SK-N-SH treated with all-trans-retinoic acid at 6 μM for 48 hours (cell line): Measurements from ENCODE around the gene AP5Z1.

ENCODE experiments used
- ATAC-seq: fragments of 200-7000 bp; cut with Tn5 transposase; 3 replicates; pipeline ENCODE4 v1.9.1; 2020; ENCODE audit warnings: mild to moderate bottlenecking, moderate library complexity
- ARNTL ChIP-seq: fragments of 450-650 bp; formaldehyde crosslinking; IDR thresholded peaks from 2 replicates; pipeline ENCODE4 v1.5.0; 2020; ENCODE audit warnings: low read depth, mild to moderate bottlenecking, moderate library complexity, borderline replicate concordance
- BACH2 ChIP-seq: fragments of 250-450 bp; sonication (Bioruptor Pico); IDR thresholded peaks from 2 replicates; pipeline ENCODE4 v1.9.0; 2021; ENCODE audit warnings: mild to moderate bottlenecking, borderline replicate concordance
- CREB5 ChIP-seq: fragments of 250-450 bp; sonication (Bioruptor Pico); IDR thresholded peaks from 2 replicates; pipeline ENCODE4 v1.5.1; 2020; ENCODE audit warnings: low read depth, mild to moderate bottlenecking, moderate library complexity
- CSDC2 ChIP-seq: fragments of 250-450 bp; sonication (Bioruptor Pico); IDR thresholded peaks from 2 replicates; pipeline ENCODE4 v1.5.0; 2020; ENCODE audit warnings: mild to moderate bottlenecking, moderate library complexity
- CSRNP3 ChIP-seq: fragments of 250-450 bp; sonication (Bioruptor Pico); IDR thresholded peaks from 2 replicates; pipeline ENCODE4 v1.5.1; 2021; ENCODE audit warnings: mild to moderate bottlenecking, moderate library complexity
- ESRRG ChIP-seq: fragments of 250-450 bp; sonication (Bioruptor Pico); IDR thresholded peaks from 2 replicates; pipeline ENCODE4 v1.6.1; 2021; ENCODE audit warnings: mild to moderate bottlenecking
- GLIS3 ChIP-seq: fragments of 250-450 bp; sonication (Bioruptor Pico); IDR thresholded peaks from 2 replicates; pipeline ENCODE4 v1.5.0; 2020; ENCODE audit warnings: mild to moderate bottlenecking, moderate library complexity
- ISL1 ChIP-seq: fragments of 250-450 bp; sonication (Bioruptor Pico); IDR thresholded peaks from 2 replicates; pipeline ENCODE4 v2.1.2; 2022; ENCODE audit warnings: mild to moderate bottlenecking, moderate library complexity
- OSR1 ChIP-seq: fragments of 250-450 bp; sonication (Bioruptor Pico); IDR thresholded peaks from 2 replicates; pipeline ENCODE4 v1.8.0; 2022; ENCODE audit warnings: moderate library complexity, mild to moderate bottlenecking, inconsistent platforms
- POU6F1 ChIP-seq: fragments of 250-450 bp; sonication (Bioruptor Pico); IDR thresholded peaks from 2 replicates; pipeline ENCODE4 v1.8.0; 2021; ENCODE audit warnings: low read depth, mild to moderate bottlenecking, moderate library complexity, borderline replicate concordance
- PPARA ChIP-seq: fragments of 250-450 bp; sonication (Bioruptor Pico); IDR thresholded peaks from 2 replicates; pipeline ENCODE4 v1.5.0; 2020; ENCODE audit warnings: mild to moderate bottlenecking, borderline replicate concordance
- RARB ChIP-seq: fragments of 250-450 bp; sonication (Bioruptor Pico); IDR thresholded peaks from 2 replicates; pipeline ENCODE4 v1.8.0; 2021; ENCODE audit warnings: mild to moderate bottlenecking, moderate library complexity
- SNAI2 ChIP-seq: fragments of 250-450 bp; sonication (Bioruptor Pico); IDR thresholded peaks from 2 replicates; pipeline ENCODE4 v1.5.0; 2020; ENCODE audit warnings: mild to moderate bottlenecking, moderate library complexity
- TCF4 ChIP-seq: fragments of 250-450 bp; sonication (Bioruptor Pico); IDR thresholded peaks from 2 replicates; pipeline ENCODE4 v1.8.0; 2021; ENCODE audit warnings: mild to moderate bottlenecking, moderate library complexity, borderline replicate concordance
- TOX ChIP-seq: fragments of 250-450 bp; sonication (Bioruptor Pico); IDR thresholded peaks from 2 replicates; pipeline ENCODE4 v1.8.0; 2021; ENCODE audit warnings: mild to moderate bottlenecking, moderate library complexity, borderline replicate concordance
- TSHZ2 ChIP-seq: fragments of 250-450 bp; sonication (Bioruptor Pico); IDR thresholded peaks from 2 replicates; pipeline ENCODE4 v1.5.0; 2020; ENCODE audit warnings: mild to moderate bottlenecking, moderate library complexity
- ZC3H10 ChIP-seq: fragments of 250-450 bp; sonication (Bioruptor Pico); IDR thresholded peaks from 2 replicates; pipeline ENCODE4 v1.5.1; 2021; ENCODE audit warnings: mild to moderate bottlenecking, moderate library complexity
- ZFP3 ChIP-seq: fragments of 250-450 bp; sonication (Bioruptor Pico); IDR thresholded peaks from 2 replicates; pipeline ENCODE4 v1.5.0; 2020; ENCODE audit warnings: mild to moderate bottlenecking, moderate library complexity
- ZFP30 ChIP-seq: fragments of 450-650 bp; formaldehyde crosslinking; IDR thresholded peaks from 2 replicates; pipeline ENCODE4 v1.5.0; 2022; ENCODE audit warnings: mild to moderate bottlenecking, moderate library complexity
- ZNF565 ChIP-seq: fragments of 450-650 bp; formaldehyde crosslinking; conservative IDR thresholded peaks from 2 replicates; pipeline ENCODE4 v1.5.0; 2020; ENCODE audit warnings: low read depth, mild to moderate bottlenecking, moderate library complexity
- ZNF70 ChIP-seq: fragments of 450-650 bp; formaldehyde crosslinking; IDR thresholded peaks from 2 replicates; pipeline ENCODE4 v1.5.0; 2020; ENCODE audit warnings: mild to moderate bottlenecking, moderate library complexity
- ZNF8 ChIP-seq: fragments of 450-650 bp; formaldehyde crosslinking; IDR thresholded peaks from 2 replicates; pipeline ENCODE4 v1.5.0; 2020; ENCODE audit warnings: mild to moderate bottlenecking, moderate library complexity

AP5Z1 gene

GRCh38 chr7:4775848-4776623 is 613 bp downstream of the AP5Z1 start:
- TF ChIP-seq POU6F1 (CRISPR knock-in tag): no peak
- TF ChIP-seq CSRNP3 (CRISPR knock-in tag): no peak
- no peak for TF ChIP-seq TSHZ2 (CRISPR knock-in tag)
- TF ChIP-seq PPARA (CRISPR knock-in tag): no peak
- TF ChIP-seq OSR1 (CRISPR knock-in tag): no peak
- no peak for TF ChIP-seq TCF4 (CRISPR knock-in tag)
- no peak for TF ChIP-seq ZC3H10
- no peak for TF ChIP-seq ZFP30 (CRISPR knock-in tag)
- TF ChIP-seq GLIS3 (CRISPR knock-in tag): no peak
- no peak for TF ChIP-seq ZNF70 (CRISPR knock-in tag)
- no peak for TF ChIP-seq ZFP3 (CRISPR knock-in tag)
- TF ChIP-seq SNAI2 (CRISPR knock-in tag): no peak
- TF ChIP-seq CREB5 (CRISPR knock-in tag): no peak
- peak; percentile 29 for ATAC-seq

GRCh38 chr7:4779118-4779517 is 3.7 kb downstream of the AP5Z1 start:
- TF ChIP-seq SNAI2 (CRISPR knock-in tag) (no peak), ZNF565 (CRISPR knock-in tag) (no peak), TOX (CRISPR knock-in tag) (no peak), ARNTL (no peak), ESRRG (CRISPR knock-in tag) (no peak), ZFP3 (CRISPR knock-in tag) (no peak), CREB5 (CRISPR knock-in tag) (no peak), CSRNP3 (CRISPR knock-in tag) (no peak), TCF4 (CRISPR knock-in tag) (no peak), BACH2 (CRISPR knock-in tag) (no peak), ISL1 (CRISPR knock-in tag) (no peak), ZNF8 (no peak), CSDC2 (no peak), OSR1 (CRISPR knock-in tag) (no peak), GLIS3 (CRISPR knock-in tag) (no peak), PPARA (CRISPR knock-in tag) (no peak), RARB (CRISPR knock-in tag) (no peak)
- no peak for ATAC-seq
